GM18909 (cell line): ENCODE measurements around the gene PTPRC.

Experiments
- ATAC-seq: cut with Tn5 transposase; IDR thresholded peaks from one replicate; pipeline ENCODE4 v1.9.1; 2021; ENCODE audit warnings: mild to moderate bottlenecking; ENCODE audit not compliant: unreplicated experiment, poor library complexity

The PTPRC gene

DNA sequence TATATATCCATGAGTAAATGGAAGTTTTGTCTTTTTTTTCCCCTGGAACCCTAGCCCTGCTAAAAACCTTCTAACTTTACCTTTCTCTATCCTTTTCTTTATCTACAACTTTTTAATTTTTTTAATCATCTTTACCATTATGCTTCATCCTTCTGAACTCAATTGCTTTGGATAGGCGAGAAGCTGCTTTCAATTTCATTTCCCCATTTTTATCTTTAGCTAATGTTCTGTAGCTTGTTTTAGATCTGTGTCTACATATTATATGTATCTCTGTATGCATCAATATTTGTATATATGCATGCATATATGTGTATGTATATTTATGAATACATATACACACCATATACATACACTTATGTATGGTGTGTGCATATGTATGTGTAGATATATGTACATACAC, 57.4 kb downstream of the PTPRC start:
- ATAC-seq = peak; percentile 65

DNA sequence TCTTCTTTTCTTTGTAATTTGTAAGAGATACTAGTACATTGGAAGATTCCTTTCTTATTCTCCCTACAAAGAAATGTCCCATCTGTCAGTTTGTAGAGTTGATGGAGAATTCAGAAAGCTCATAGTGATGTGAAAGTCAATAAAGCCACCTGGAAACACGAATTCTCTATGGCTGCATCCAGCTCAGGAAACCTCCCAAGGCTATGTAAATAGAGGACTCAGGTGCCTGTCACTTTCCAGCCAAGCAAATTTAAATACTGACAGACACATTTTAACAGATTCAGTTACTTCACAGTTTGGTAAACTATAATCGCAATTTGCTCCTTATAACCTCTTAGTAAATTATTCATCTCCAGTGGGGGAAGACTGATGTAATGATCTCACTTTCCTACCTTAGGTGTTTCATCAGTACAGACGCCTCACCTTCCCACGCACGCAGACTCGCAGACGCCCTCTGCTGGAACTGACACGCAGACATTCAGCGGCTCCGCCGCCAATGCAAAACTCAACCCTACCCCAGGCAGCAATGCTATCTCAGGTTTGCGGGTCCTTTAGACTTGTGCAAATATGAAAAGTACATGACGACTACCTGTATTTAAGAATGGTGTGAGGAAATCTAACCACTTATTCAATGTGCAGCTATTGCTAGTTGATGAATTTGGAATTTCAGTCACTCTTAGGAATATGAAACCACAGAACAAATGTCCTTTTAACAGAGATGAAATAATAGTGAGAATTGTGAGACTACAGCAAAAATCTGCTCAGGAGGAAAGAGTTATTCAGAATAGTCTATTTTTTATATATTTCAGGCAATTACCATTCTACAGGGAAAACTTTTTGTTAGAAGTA, 60.6 kb downstream of the PTPRC start:
- peak; percentile 66 for ATAC-seq

DNA sequence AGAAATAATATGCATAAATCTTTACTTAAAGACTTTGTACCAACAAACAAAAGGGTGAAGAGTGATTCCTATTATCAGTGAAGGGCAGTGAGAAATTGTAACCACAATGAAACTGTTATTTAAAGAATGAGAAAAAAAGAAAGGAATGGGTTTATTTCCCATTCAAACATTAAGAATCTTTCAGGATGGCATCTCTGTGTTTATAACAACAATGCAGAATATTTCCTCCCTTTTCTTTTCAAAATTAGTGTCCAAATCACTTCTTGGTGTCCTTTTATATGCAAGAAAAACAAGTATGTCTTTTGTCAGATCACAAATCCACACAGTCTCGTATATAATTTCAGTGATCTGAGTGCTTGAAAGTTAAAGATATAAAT, 61.2 kb downstream of the PTPRC start:
- no peak for ATAC-seq

DNA sequence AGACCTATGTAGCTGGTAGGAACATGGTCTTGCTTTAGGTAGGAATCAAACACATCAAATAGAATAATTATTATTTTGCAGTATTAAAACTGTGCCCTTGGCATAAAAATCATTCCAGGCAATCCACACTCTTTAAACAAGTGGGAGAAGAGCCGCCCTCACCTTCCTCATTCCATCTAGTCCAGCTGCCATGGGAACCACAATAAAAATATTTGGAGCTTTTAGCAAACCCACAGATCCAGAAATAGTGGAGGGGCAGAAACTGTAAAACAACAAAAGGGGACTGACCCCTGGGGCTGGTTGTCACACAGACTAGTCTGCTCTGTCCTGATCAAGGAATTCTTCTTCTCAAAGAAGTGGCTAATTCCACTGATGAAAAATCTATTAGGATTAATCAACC, 61.6 kb downstream of the PTPRC start:
- no peak for ATAC-seq

DNA sequence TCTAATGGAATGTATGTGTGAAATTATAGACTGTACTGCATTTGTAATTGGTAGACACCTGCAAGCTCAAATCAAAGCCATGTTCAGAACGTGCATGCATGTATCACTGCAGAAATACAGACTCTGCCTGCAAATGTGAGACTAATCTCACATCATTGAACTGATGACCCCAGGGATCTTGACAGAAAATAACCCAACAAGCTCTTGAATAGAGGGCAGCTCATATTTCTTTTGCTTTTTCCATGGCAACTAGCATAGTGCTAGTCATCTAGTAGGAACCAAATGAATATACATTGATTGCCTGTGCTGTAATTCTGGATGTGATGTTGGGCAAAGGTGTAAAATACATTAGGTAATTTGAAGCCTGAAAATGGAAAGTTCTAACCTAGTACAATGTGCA, 62.4 kb downstream of the PTPRC start:
- ATAC-seq = no peak

DNA sequence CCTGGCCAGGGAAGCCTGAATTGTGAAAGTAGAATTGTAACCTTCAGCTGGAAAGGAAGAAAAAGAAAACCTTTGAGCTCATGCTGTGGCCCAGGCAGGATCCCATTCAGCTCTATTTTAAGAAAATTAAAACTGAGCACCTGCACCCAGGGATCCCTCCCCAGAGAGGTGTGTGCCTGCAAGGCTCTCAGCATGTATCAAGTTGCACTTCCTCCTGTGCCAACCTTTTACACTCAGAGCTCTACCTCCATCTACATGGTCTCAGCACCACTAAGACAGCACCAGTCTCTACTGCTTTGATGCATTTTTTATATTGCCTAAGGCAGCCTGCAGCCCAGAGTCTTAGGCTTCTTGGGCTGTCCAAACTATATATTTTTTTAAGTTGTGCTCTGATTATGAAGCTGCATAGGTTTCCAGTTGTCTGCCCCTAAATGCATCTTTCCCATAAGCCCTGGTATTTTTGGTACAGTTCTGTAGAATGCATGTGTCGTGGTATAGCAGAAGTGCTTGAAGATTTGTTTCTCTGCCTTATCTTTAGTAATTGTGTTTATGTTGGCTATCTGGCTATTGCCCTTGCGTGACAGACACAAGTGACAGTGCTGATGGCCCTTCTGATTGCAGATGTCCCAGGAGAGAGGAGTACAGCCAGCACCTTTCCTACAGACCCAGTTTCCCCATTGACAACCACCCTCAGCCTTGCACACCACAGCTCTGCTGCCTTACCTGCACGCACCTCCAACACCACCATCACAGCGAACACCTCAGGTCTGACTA, 63.1 kb downstream of the PTPRC start:
- ATAC-seq = no peak

DNA sequence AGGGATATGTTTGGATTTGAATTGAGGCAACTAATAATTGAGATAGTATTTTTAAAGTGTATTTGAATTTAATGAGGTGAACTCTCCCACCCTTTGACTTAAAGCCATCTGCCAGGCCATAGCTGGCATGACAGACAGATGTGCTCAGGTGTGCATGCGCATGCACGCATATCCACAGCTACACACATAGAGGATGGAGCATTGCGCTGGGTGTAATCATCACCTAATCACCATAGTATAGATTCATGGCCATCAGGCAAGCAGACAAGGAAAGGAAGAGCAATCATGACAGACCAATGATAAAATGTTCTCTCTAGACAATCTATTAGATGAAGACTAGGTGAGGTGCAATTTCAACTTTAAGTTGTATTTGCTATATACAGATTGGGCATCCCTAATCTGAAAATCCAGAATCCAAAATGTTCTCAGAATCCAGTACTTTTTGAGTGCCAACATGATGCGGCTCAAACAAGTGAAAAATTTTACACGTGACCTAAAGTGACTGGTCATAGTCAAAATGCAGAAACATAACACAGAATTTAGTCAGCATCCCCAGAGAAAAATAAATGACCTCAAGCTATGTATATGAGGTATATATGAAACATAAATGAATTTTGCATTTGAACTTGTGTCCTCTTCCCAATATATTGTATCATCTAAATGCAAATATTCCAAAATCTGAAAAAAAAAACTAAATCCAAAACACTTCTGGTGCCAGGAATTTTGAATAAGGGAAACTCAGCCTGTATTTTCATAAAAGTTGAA, 70.1 kb downstream of the PTPRC start:
- no peak for ATAC-seq

DNA sequence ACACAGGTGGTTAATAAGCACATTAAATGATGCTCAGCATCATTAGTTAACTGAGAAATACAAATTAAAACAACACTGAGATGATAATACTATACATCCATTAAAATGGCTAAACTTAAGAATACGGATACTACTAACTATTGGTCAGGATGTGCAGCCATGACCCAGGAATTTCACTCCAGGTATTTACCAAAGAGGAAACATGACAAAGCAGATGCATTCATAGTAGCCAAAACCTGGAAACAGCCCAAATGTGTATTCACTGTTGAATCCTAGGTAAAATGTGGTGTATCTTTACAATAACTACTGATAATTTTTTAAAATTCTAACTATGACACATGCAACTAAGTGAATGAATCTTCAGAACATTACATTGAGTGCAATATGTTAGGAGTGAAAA, 73.0 kb downstream of the PTPRC start:
- no peak for ATAC-seq

DNA sequence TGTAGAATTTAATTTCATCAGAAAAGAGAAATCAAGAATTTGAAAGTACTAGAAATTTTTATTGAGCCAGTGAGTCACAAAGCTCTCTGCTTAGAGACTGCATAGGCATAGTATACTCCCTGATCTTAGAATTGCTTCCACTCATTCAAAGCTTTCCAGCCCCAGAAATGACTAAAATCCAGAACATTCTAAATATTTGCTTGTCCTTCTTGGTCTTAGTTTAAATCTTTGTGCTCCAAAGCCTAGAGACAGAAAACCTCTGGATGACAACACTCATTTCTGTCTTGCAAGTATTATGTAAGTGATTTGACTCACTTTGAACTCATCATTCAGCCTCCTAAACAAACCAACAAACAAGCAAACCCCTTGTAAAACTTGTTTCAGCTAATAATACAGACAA, 74.2 kb downstream of the PTPRC start:
- ATAC-seq = no peak

DNA sequence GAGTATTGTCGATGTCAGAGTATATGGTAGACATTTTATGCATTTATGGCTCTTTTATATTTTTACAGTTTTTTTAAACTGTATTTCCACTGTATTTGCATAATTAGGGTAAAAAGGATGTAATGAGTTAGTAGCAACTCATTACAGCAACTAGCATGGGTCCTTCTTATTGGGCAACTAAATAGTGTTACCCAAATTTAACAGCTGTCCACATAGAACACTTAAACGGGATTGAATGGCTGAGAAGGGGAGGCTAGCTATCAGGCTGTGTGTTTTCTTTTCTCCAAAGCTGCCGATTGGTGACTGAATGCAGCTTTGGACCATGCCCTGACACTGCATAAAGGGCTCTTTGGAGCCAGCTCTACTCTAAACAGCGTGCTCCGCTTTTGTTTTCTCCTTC, 75.4 kb downstream of the PTPRC start:
- ATAC-seq = no peak

DNA sequence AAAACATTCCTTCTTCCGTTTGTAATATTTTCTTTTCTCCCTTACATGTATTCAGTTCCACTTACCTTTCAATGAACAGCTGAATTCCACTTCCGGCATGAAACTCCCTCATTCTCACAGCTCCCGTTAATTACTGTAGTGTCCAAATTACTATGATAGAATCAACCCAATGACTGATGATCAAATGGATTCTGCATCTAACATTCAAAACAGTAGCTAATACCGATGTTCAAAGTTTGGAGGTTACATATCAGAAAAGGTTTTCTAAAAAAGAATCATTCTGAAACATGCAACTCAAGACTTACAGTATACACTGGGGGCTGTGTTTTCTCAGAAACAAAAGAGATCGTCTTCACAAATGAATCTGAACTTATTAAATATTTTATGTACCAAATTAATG, 77.2 kb downstream of the PTPRC start:
- no peak for ATAC-seq

DNA sequence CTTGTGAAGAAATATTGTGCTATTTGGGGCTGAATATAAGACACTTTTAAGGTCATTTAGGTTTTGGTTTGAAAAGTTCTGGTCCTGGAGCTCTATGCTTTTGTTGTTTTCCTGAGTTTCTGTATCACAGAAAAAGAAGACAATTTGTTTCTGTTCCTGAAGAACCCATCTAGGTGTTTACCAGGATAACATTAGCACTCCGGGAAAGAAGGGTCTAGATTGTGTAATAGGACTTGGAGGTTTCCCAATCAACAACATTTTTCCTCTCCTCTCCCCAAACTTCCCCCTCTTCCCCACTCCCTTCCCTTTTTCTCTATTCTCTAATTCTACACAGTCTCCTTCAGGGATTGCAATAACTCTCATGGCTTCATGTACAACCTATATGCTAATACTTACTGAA, 78.7 kb downstream of the PTPRC start:
- ATAC-seq = no peak

DNA sequence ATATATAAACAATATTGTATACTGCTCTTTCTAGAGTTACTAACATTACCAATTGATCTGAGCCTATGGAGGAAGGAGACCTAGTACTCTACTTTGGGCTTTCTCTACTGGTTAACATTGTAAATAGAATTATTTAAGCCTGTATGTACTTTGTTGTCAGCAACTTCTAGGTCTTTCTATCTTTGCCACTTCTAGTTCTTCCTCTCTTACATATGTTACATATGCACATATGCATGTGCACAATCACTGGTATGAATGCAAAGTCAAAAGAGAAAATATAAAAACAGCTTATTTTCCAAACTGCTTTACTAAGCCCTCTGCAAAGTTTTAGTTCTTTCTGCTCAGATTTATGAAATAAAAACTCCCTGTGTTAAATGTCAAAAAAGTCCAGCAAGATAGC, 84.3 kb downstream of the PTPRC start:
- ATAC-seq = no peak

DNA sequence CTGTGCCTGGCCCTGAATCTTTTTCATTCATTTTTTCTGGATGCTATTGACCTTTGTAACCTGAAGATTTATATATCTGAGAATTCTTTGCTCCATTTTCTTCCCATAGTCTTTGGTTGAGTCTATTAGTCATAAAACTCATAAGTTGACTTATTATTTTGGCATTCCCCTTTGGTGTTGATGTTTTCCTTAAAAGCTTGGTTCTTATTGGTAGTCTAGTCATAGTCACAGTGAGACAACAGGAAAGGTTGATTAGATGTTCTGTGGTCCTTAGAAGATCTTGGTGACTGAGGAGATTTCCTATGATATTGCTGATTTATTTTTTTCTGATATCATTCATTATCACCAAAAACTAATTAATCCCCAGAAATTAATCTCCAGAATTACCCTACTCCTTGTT, 86.2 kb downstream of the PTPRC start:
- no peak for ATAC-seq

DNA sequence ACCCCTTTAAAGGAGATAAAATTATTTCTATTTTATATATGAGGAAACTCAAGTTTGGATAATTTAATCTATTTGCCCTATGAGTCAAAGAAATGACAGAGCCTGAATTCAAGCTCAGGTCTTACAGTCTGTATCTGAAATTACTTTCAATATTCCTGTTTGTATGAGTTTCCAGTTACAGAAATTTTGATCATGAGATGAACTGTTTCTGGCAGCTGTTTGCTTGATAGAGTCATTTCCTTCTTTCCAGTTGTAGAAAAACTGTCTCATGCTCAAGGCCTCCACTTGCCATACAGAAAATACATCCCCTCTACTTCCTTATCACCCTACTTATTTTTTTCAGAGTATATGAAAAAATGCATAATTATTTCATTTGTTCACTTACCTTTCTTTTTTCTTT, 87.6 kb downstream of the PTPRC start:
- ATAC-seq = no peak

DNA sequence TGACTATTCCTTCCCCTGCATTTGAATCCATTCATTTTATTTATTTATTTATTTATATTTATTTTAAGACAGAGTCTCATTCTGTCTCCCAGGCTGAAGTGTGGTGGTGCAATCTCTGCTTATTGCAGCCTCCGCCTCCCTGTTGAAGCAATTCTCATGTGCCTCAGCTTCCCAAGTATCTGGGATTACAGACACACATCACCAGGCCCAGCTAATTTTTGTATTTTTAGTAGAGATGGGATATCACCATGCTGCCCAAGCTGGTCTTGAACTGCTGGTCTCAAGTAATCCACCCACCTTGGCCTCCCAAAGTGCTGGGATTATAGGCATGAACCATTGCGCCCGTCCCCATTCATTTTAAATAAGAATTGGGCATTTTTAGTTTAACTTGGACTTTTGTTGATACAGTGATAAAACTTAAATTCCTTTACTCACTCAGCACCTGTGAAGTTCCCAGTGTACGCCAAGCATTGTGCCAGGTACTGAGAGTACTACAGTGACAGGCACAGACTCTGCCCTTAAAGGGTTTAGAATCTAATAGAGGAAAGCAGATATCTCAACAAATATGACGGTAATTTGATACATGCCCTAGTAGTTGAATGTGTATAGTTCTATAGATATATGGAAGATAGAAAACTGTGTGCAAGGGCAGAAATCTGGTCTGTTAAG, 90.5 kb downstream of the PTPRC start:
- ATAC-seq = no peak

DNA sequence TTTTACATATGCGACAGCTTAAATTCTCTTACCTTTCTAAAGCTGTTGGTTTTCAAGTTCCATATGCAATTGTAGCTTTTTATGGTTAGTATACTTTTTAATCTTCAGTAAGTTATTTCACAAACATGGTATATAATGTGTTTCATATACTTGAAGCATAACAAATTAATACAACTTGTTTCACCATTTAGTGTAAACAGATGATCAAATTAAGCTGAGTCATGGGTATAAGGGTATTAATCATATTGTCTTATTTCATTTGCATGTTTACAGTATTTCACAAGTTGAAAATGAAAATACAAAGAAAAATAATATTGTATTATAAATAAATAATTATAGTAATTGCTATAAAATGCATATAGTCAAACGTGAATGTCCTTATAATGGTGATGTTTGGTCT, 92.1 kb downstream of the PTPRC start:
- ATAC-seq = no peak

DNA sequence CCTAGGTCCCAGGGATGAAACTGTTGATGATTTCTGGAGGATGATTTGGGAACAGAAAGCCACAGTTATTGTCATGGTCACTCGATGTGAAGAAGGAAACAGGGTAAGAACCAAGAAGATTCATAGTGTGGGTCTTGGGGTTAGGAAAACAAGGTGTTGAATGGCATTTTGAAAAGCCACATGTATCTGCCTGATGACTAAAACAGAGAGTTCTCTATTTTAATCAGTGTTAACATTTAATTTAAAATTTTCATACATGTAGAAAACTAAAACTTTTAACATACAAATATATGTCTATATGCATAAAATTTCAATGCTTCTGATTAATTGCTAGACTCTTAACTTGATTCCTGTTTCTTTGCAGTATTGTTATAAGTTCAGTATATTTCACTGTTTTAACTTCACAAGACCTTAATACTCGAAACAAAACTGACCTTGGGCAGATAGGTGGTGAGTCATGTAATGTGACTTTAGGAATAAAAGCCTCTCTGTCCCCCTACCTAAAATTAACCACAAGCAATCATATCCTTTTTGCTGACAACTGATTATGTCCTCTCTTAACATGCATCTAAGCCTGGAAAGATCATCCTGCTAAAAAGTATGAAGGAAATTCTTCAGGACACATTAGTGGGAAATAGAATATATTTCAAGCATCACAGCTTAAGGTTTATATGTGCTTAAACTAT, 95.6 kb downstream of the PTPRC start:
- ATAC-seq = peak; percentile 93

DNA sequence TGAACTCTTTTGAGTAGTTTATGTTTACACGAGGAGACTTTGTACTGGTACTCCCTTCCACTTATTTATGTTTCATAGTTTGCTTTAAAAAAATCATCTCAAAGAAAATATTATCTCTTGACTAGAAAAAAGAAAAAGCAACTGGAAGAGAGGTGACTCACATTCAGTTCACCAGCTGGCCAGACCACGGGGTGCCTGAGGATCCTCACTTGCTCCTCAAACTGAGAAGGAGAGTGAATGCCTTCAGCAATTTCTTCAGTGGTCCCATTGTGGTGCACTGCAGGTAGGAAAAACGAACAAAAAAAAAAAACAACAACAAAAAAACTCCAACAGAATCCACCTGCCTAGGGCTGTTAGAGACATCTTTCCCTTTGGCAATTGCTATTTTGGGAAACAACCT, 102.9 kb downstream of the PTPRC start:
- no peak for ATAC-seq

DNA sequence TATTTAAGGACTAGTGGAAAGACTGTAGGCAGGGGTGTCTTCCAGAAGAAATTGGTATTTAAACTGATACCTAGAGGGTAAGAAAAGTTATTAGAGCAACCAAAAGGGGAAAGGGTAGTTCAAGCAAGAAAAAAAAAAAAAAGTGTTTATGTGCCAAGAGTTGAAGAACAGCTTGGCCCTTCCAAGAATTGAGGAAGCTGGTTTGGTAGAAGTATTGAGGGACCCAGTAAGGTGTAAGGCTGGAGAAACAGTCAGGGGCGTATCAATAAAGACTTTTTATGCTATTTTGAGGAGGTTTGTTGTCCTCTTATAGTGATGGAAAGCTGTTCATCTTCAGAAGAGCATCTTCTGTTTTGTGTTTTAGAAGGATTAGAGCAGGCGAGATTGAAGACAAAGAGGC, 108.3 kb downstream of the PTPRC start:
- no peak for ATAC-seq
